A549 (cell line): ENCODE data around the gene PSMB8. TPM values are rescaled to one million over a fixed set of nuclear protein-coding genes. Genes with fewer than 3 reads are reported as not detected.

Experiments
- ATAC-seq, 2 experiments: fragments of 200-7000 bp in 1 of 2; fragments of >200 bp in 1 of 2; cut with Nextera tagmentation in 1 of 2; cut with Tn5 transposase in 1 of 2; 3 replicates each; pipeline versions ENCODE4 v1.8.0 to v1.9.1; 2018 to 2020; ENCODE audit warnings: mild to moderate bottlenecking in 1 of 2, moderate library complexity in 1 of 2
- CTCF ChIA-PET: fragments of 300-600 bp; sonication (Branson Sonifier 250); formaldehyde crosslinking; extraction: SDS; loops from one replicate; lab custom pipeline; 2021; ENCODE audit warnings: antibody characterized with exemption, inconsistent platforms; lab: Yijun Ruan, JAX
- POLR2A ChIA-PET: fragments of 350-600 bp; formaldehyde crosslinking; extraction: SDS; loops from one replicate; lab custom pipeline; 2021; ENCODE audit warnings: antibody characterized with exemption, inconsistent platforms; lab: Yijun Ruan, JAX
- DNase-seq, 2 experiments: peaks; one replicate each; pipeline versions ENCODE4 v3.0.0 to v3.0.0-alpha.2; 2011 to 2016; ENCODE audit warnings: low read depth in 1 of 2, low spot score in 1 of 2
- FAIRE-seq: peaks from 2 replicates; lab custom pipeline; 2011; peaks lifted over from hg19 to GRCh38; lab: Jason Lieb, UNC
- H3K27ac ChIP-seq, 2 experiments: fragments of >200 bp; sonication (Bioruptor Twin); formaldehyde crosslinking; 3 replicates each; pipeline ENCODE4 v1.5.1; 2016 to 2017
- H3K4me1 ChIP-seq: fragments of >200 bp; sonication (Bioruptor Twin); formaldehyde crosslinking; 3 replicates; pipeline ENCODE4 v1.6.1; 2016
- H3K4me2 ChIP-seq: fragments of >200 bp; sonication (Bioruptor Twin); formaldehyde crosslinking; 3 replicates; pipeline ENCODE4 v1.6.1; 2016
- H3K4me3 ChIP-seq: fragments of >200 bp; sonication (Bioruptor Twin); formaldehyde crosslinking; 3 replicates; pipeline ENCODE4 v1.5.1; 2016
- H3K9me3 ChIP-seq: fragments of >200 bp; sonication (Bioruptor Twin); formaldehyde crosslinking; 3 replicates; pipeline ENCODE4 v1.6.1; 2016
- BHLHE40 ChIP-seq: IDR thresholded peaks from 2 replicates; pipeline ENCODE4 v1.6.1; 2012; ENCODE audit warnings: low read depth, low read length, inconsistent platforms
- CEBPB ChIP-seq, 2 experiments: fragments of >200 bp in 1 of 2; sonication (Bioruptor Twin) in 1 of 2; formaldehyde crosslinking in 1 of 2; IDR thresholded peaks; 2 replicates each; pipeline ENCODE4 v1.6.1; 2012 to 2016
- EHMT2 ChIP-seq: fragments of 200-600 bp; sonication (generic); IDR thresholded peaks from 2 replicates; pipeline ENCODE4 v1.6.1; 2016; ENCODE audit warnings: antibody characterized with exemption, low read depth, mild to moderate bottlenecking, moderate library complexity
- EP300 ChIP-seq, 2 experiments: fragments of >200 bp; sonication (Bioruptor Twin); formaldehyde crosslinking; IDR thresholded peaks; 2 replicates in 1 of 2; 3 replicates in 1 of 2; pipeline ENCODE4 v1.6.1; 2016 to 2017
- FOSB ChIP-seq: fragments of 250-450 bp; sonication (Bioruptor Pico); IDR thresholded peaks from 2 replicates; pipeline ENCODE4 v1.5.0; 2020; ENCODE audit warnings: mild to moderate bottlenecking, moderate library complexity
- JUN ChIP-seq, 2 experiments: fragments of >200 bp; sonication (Bioruptor Twin); formaldehyde crosslinking; IDR thresholded peaks; 2 replicates in 1 of 2; 3 replicates in 1 of 2; pipeline ENCODE4 v1.6.1; 2016 to 2017
- KDM1A ChIP-seq: fragments of 200-600 bp; sonication (generic); IDR thresholded peaks from 2 replicates; pipeline ENCODE4 v1.6.1; 2016; ENCODE audit warnings: low read depth, mild to moderate bottlenecking
- MAX ChIP-seq: IDR thresholded peaks from 2 replicates; pipeline ENCODE4 v1.6.1; 2012
- MAZ ChIP-seq: fragments of 150-350 bp; IDR thresholded peaks from 2 replicates; pipeline ENCODE4 v1.6.1; 2014; ENCODE audit warnings: antibody characterized with exemption, low read depth, low read length, borderline replicate concordance
- NPAS2 ChIP-seq: fragments of 250-450 bp; sonication (Bioruptor Pico); IDR thresholded peaks from 2 replicates; pipeline ENCODE4 v1.8.0; 2022; ENCODE audit warnings: mild to moderate bottlenecking, moderate library complexity, borderline replicate concordance
- PBX3 ChIP-seq: IDR thresholded peaks from 2 replicates; pipeline ENCODE4 v1.6.1; 2012
- POLR2A ChIP-seq: IDR thresholded peaks from 2 replicates; pipeline ENCODE4 v1.6.1; 2012; ENCODE audit warnings: mild to moderate bottlenecking, low read length
- POLR2AphosphoS2 ChIP-seq: conservative IDR thresholded peaks from 2 replicates; pipeline ENCODE4 v1.6.1; 2012; ENCODE audit warnings: low read length, improper control_type of control experiment, inconsistent platforms
- RAD21 ChIP-seq, 2 experiments: fragments of >200 bp in 1 of 2; sonication (Bioruptor Twin) in 1 of 2; formaldehyde crosslinking in 1 of 2; IDR thresholded peaks in 1 of 2; conservative IDR thresholded peaks in 1 of 2; 2 replicates in 1 of 2; 3 replicates in 1 of 2; pipeline ENCODE4 v1.6.1; 2012 to 2018; ENCODE audit warnings: inconsistent platforms in 1 of 2
- RARB ChIP-seq: fragments of 250-450 bp; sonication (Bioruptor Pico); IDR thresholded peaks from 2 replicates; pipeline ENCODE4 v1.8.0; 2021; ENCODE audit warnings: mild to moderate bottlenecking, moderate library complexity
- RCOR1 ChIP-seq: fragments of 150-350 bp; IDR thresholded peaks from 2 replicates; pipeline ENCODE4 v1.6.1; 2014; ENCODE audit warnings: antibody characterized with exemption, low read length, low read depth
- SMC3 ChIP-seq: fragments of >200 bp; sonication (Bioruptor Twin); formaldehyde crosslinking; IDR thresholded peaks from 3 replicates; pipeline ENCODE4 v1.6.1; 2018; ENCODE audit warnings: inconsistent platforms
- SREBF2 ChIP-seq: fragments of 450-650 bp; IDR thresholded peaks from 2 replicates; pipeline ENCODE4 v1.6.1; 2014; ENCODE audit warnings: mild to moderate bottlenecking, moderate library complexity
- TFCP2L1 ChIP-seq: fragments of 250-450 bp; sonication (Bioruptor Pico); IDR thresholded peaks from 2 replicates; pipeline ENCODE4 v1.5.0; 2021; ENCODE audit warnings: mild to moderate bottlenecking
- USF2 ChIP-seq: fragments of 450-650 bp; IDR thresholded peaks from 2 replicates; pipeline ENCODE4 v1.6.1; 2014; ENCODE audit warnings: antibody characterized with exemption
- WGBS: methylation state at CpG from one replicate; pipeline ENCODE4 v1.1.6; 2017; ENCODE audit errors: missing lambda C conversion rate; 5-methylcytosine and 5-hydroxymethylcytosine counted together
- polyA plus RNA-seq, 4 experiments: library from polyadenylated mRNA; depleted of rRNA in 3 of 4; stranded (reverse); fragments of >200 nt; fragmentation: RNase III in 1 of 4; extraction: RNeasy Plus Mini Kit Qiagen cat#74134 plus additional on column Dnase treatment in 1 of 4; gene quantifications; 2 replicates in 3 of 4; 3 replicates in 1 of 4; pipeline ENCODE4 v1.2.3, GENCODE V29; 2011 to 2017

PSMB8 gene
- polyA plus RNA-seq, 2 of the 4 experiments (the other 2 are of a cell fraction): 14.6 to 20.2 TPM

GRCh38 chr6:32796848-32797776 is 46.7 kb downstream of the PSMB8 start (continued):
- no peak for TF ChIP-seq USF2
- TF ChIP-seq BHLHE40: no peak
- no peak for TF ChIP-seq POLR2AphosphoS2
- TF ChIP-seq JUN (IDR thresholded peaks at IDR 0.05): no peak
- no peak for TF ChIP-seq EHMT2
- no peak for TF ChIP-seq EP300 (IDR thresholded peaks at IDR 0.05)
- no peak for TF ChIP-seq MAZ
- peak; percentile 71 to 73 for TF ChIP-seq RAD21 (conservative IDR thresholded peaks at IDR 0.05 in 1 of 2, IDR thresholded peaks at IDR 0.05 in 1 of 2)
- TF ChIP-seq TFCP2L1: no peak
- TF ChIP-seq SMC3: peak; percentile 63
- TF ChIP-seq MAX: no peak
- peak; percentile 44 to 84; a peak in 3 of 4 replicates for TF ChIP-seq CEBPB (IDR thresholded peaks at IDR 0.05)
- TF ChIP-seq RARB (CRISPR knock-in tag): no peak
- no peak for TF ChIP-seq SREBF2
- TF ChIP-seq POLR2A: no peak
- no peak for TF ChIP-seq FOSB
- TF ChIP-seq, all 56 proteins: peak for 4

GRCh38 chr6:32794510-32794909 is 49.3 kb downstream of the PSMB8 start:
- no peak for TF ChIP-seq SREBF2
- no peak for TF ChIP-seq NPAS2 (CRISPR knock-in tag)
- no peak for TF ChIP-seq JUN (IDR thresholded peaks at IDR 0.05)
- no peak for TF ChIP-seq MAX
- no peak for TF ChIP-seq RCOR1
- TF ChIP-seq KDM1A: no peak
- no peak for TF ChIP-seq RAD21 (conservative IDR thresholded peaks at IDR 0.05 in 1 of 2, IDR thresholded peaks at IDR 0.05 in 1 of 2)
- TF ChIP-seq PBX3: no peak
- POLR2A ChIA-PET: no interaction called here
- no peak overlapping the region for H3K4me2 ChIP-seq
- H3K4me3 ChIP-seq: no peak overlapping the region
- H3K9me3 ChIP-seq: peaks cover 6% of the 10 kb centered on the region; the same call in 1 of the 3 replicates
- DNase-seq: no peak
- CTCF ChIA-PET: interaction anchor here (0.7 to 2.2 kb wide), 7 partner anchors 9 to 381 kb away, joined by 3 to 16 read pairs (median 6); partner anchors contain the start of gene TAP2
- no peak for ATAC-seq
- H3K27ac ChIP-seq: no peak overlapping the region
- FAIRE-seq: no peak
- WGBS: 41% methylated on average over 2 of the region's 2 CpGs
- H3K4me1 ChIP-seq: no peaks in the 10 kb centered on the region

GRCh38 chr6:32792901-32793435 is 50.9 kb downstream of the PSMB8 start:
- DNase-seq (no peak), ATAC-seq (no peak), FAIRE-seq (no peak)
- TF ChIP-seq KDM1A (no peak), JUN (IDR thresholded peaks at IDR 0.05) (no peak), SREBF2 (no peak)
- no peaks in the 10 kb centered on the region for H3K9me3 ChIP-seq
- no peak overlapping the region for H3K27ac ChIP-seq
- WGBS: 36% methylated on average over 3 of the region's 3 CpGs
- H3K4me1 ChIP-seq: no peaks in the 10 kb centered on the region
- ChIA-PET CTCF (interaction anchor here (0.9 to 2.2 kb wide), 3 partner anchors 46 to 379 kb away, joined by 4 to 16 read pairs (median 5); partner anchors contain the start of gene TAP2), POLR2A (no interaction called here)
- no peak overlapping the region for H3K4me3 ChIP-seq
- no peak overlapping the region for H3K4me2 ChIP-seq

Other genes with a start within 250 kb of the PSMB8 start
- not detected in 2 replicates for gene HLA-DQA1, start 206.6 kb downstream of the PSMB8 start, polyA plus RNA-seq (2011; rRNA removed)
- not detected in 3 replicates for gene HLA-DQA1, start 206.6 kb downstream of the PSMB8 start, polyA plus RNA-seq (2017; fragmentation: RNase III; extraction: RNeasy Plus Mini Kit Qiagen cat#74134 plus additional on column Dnase treatment)
- not detected in 2 replicates for gene HLA-DQB1, start 177.4 kb downstream of the PSMB8 start, polyA plus RNA-seq (2011; rRNA removed)
- gene HLA-DQB1, start 177.4 kb downstream of the PSMB8 start, polyA plus RNA-seq (2017; fragmentation: RNase III; extraction: RNeasy Plus Mini Kit Qiagen cat#74134 plus additional on column Dnase treatment): not detected in 3 replicates
- gene HLA-DQA2, start 102.7 kb downstream of the PSMB8 start, polyA plus RNA-seq (2011; rRNA removed): not detected in 2 replicates
- not detected in 3 replicates for gene HLA-DQA2, start 102.7 kb downstream of the PSMB8 start, polyA plus RNA-seq (2017; fragmentation: RNase III; extraction: RNeasy Plus Mini Kit Qiagen cat#74134 plus additional on column Dnase treatment)
- not detected in 2 replicates for gene HLA-DQB2, start 80.5 kb downstream of the PSMB8 start, polyA plus RNA-seq (2011; rRNA removed)
- gene HLA-DQB2, start 80.5 kb downstream of the PSMB8 start, polyA plus RNA-seq (2017; fragmentation: RNase III; extraction: RNeasy Plus Mini Kit Qiagen cat#74134 plus additional on column Dnase treatment): not detected in 3 replicates
- 0.10 and 0.11 TPM in 2 replicates for gene HLA-DOB, start 27.0 kb downstream of the PSMB8 start, polyA plus RNA-seq (2011; rRNA removed)
- gene HLA-DOB, start 27.0 kb downstream of the PSMB8 start, polyA plus RNA-seq (2017; fragmentation: RNase III; extraction: RNeasy Plus Mini Kit Qiagen cat#74134 plus additional on column Dnase treatment): 0.07 to 0.12 TPM (median 0.08 TPM) in 3 replicates
- 11.4 and 12.1 TPM in 2 replicates for gene TAP2, start 5.3 kb downstream of the PSMB8 start, polyA plus RNA-seq (2011; rRNA removed)
- 15.9 to 18.4 TPM (median 16.5 TPM) in 3 replicates for gene TAP2, start 5.3 kb downstream of the PSMB8 start, polyA plus RNA-seq (2017; fragmentation: RNase III; extraction: RNeasy Plus Mini Kit Qiagen cat#74134 plus additional on column Dnase treatment)
- gene TAP1, start 9.7 kb upstream of the PSMB8 start, polyA plus RNA-seq (2011; rRNA removed): 21.2 and 28.2 TPM in 2 replicates
- 19.0 to 25.8 TPM (median 21.4 TPM) in 3 replicates for gene TAP1, start 9.7 kb upstream of the PSMB8 start, polyA plus RNA-seq (2017; fragmentation: RNase III; extraction: RNeasy Plus Mini Kit Qiagen cat#74134 plus additional on column Dnase treatment)
- gene PSMB9, start 10.1 kb upstream of the PSMB8 start, polyA plus RNA-seq (2011; rRNA removed): 11.7 and 12.5 TPM in 2 replicates
- 9.2 to 18.9 TPM (median 12.0 TPM) in 3 replicates for gene PSMB9, start 10.1 kb upstream of the PSMB8 start, polyA plus RNA-seq (2017; fragmentation: RNase III; extraction: RNeasy Plus Mini Kit Qiagen cat#74134 plus additional on column Dnase treatment)
- 14.3 and 21.6 TPM in 2 replicates for gene HLA-DMB, start 97.0 kb upstream of the PSMB8 start, polyA plus RNA-seq (2011; rRNA removed)
- gene HLA-DMB, start 97.0 kb upstream of the PSMB8 start, polyA plus RNA-seq (2017; fragmentation: RNase III; extraction: RNeasy Plus Mini Kit Qiagen cat#74134 plus additional on column Dnase treatment): 2.1 to 3.7 TPM (median 3.0 TPM) in 3 replicates
- gene HLA-DMA, start 109.0 kb upstream of the PSMB8 start, polyA plus RNA-seq (2011; rRNA removed): 5.6 and 7.0 TPM in 2 replicates
- 2.5 to 2.8 TPM (median 2.5 TPM) in 3 replicates for gene HLA-DMA, start 109.0 kb upstream of the PSMB8 start, polyA plus RNA-seq (2017; fragmentation: RNase III; extraction: RNeasy Plus Mini Kit Qiagen cat#74134 plus additional on column Dnase treatment)
- gene BRD2, start 124.5 kb upstream of the PSMB8 start, polyA plus RNA-seq (2011; rRNA removed): 136 and 153 TPM in 2 replicates
- gene BRD2, start 124.5 kb upstream of the PSMB8 start, polyA plus RNA-seq (2017; fragmentation: RNase III; extraction: RNeasy Plus Mini Kit Qiagen cat#74134 plus additional on column Dnase treatment): 92.1 to 93.6 TPM (median 92.5 TPM) in 3 replicates
- 0.25 and 0.27 TPM in 2 replicates for gene HLA-DOA, start 165.5 kb upstream of the PSMB8 start, polyA plus RNA-seq (2011; rRNA removed)
- gene HLA-DOA, start 165.5 kb upstream of the PSMB8 start, polyA plus RNA-seq (2017; fragmentation: RNase III; extraction: RNeasy Plus Mini Kit Qiagen cat#74134 plus additional on column Dnase treatment): 0.03 TPM in 1 of 3 replicates, not detected in the others
- gene HLA-DPA1, start 229.6 kb upstream of the PSMB8 start, polyA plus RNA-seq (2011; rRNA removed): not detected in 2 replicates
- gene HLA-DPA1, start 229.6 kb upstream of the PSMB8 start, polyA plus RNA-seq (2017; fragmentation: RNase III; extraction: RNeasy Plus Mini Kit Qiagen cat#74134 plus additional on column Dnase treatment): 0.09 TPM in 1 of 3 replicates, not detected in the others
- gene HLA-DPB1, start 231.9 kb upstream of the PSMB8 start, polyA plus RNA-seq (2011; rRNA removed): not detected in 2 replicates
- gene HLA-DPB1, start 231.9 kb upstream of the PSMB8 start, polyA plus RNA-seq (2017; fragmentation: RNase III; extraction: RNeasy Plus Mini Kit Qiagen cat#74134 plus additional on column Dnase treatment): not detected in 3 replicates